Heart right ventricle (tissue), 16 donors: ENCODE data around the gene MMP24OS. TPM values are rescaled to one million over a fixed set of nuclear protein-coding genes. Genes with fewer than 3 reads are reported as not detected.

ENCODE experiments used
- ATAC-seq, 8 donors: fragments of 200-7000 bp; cut with Tn5 transposase; one replicate each; pipeline ENCODE4 v1.9.1; 2020; ENCODE audit warnings: mild to moderate bottlenecking in 8 of 8, moderate library complexity in 8 of 8, moderate number of reproducible peaks in 1 of 8
- DNase-seq, 2 donors: peaks; one replicate each; pipeline ENCODE4 v3.0.0-alpha.2; 2020
- H3K27ac ChIP-seq, 10 donors: fragments of 200-600 bp; sonication (generic) in 2 of 10; one replicate each; pipeline versions ENCODE4 v1.5.0 to v1.8.0; 2020 to 2022; ENCODE audit warnings: mild to moderate bottlenecking in 3 of 10
- H3K27me3 ChIP-seq, 7 donors: fragments of 200-600 bp; one replicate each; pipeline ENCODE4 v1.8.0; 2021 to 2022; ENCODE audit warnings: mild to moderate bottlenecking in 2 of 7
- H3K36me3 ChIP-seq, 9 donors: fragments of 200-600 bp; sonication (generic) in 1 of 9; one replicate each; pipeline versions ENCODE4 v1.5.0 to v1.8.0; 2020 to 2022; ENCODE audit warnings: mild to moderate bottlenecking in 2 of 9
- H3K4me1 ChIP-seq, 9 donors: fragments of 200-600 bp; sonication (generic) in 1 of 9; one replicate each; pipeline versions ENCODE4 v1.5.0 to v1.8.0; 2020 to 2022; ENCODE audit warnings: mild to moderate bottlenecking in 4 of 9
- H3K4me3 ChIP-seq, 10 donors: fragments of 200-600 bp; sonication (generic) in 2 of 10; one replicate each; pipeline versions ENCODE4 v1.5.0 to v1.8.0; 2020 to 2022; ENCODE audit warnings: mild to moderate bottlenecking in 7 of 10, moderate library complexity in 2 of 10
- H3K9me3 ChIP-seq, 11 donors: fragments of 200-600 bp in 10 of 11; sonication (generic) in 2 of 11; one replicate each; pipeline versions ENCODE4 v1.5.0 to v1.8.0; 2013 to 2022; ENCODE audit warnings: mild to moderate bottlenecking in 2 of 11, control low read depth in 1 of 11, moderate library complexity in 1 of 11
- WGBS, 2 donors: extraction: QIAGEN DNeasy Blood & Tissue Kit; methylation state at CpG; one replicate each; pipeline ENCODE4 v1.1.7; 2013; ENCODE audit warnings: inconsistent platforms in 1 of 2; 5-methylcytosine and 5-hydroxymethylcytosine counted together
- intact Hi-C, 10 donors: fragments of 100-400 bp; cut with DNase I; formaldehyde crosslinking; loops; one replicate each; pipeline versions ENCODE4 v1.11.1 to v1.14.2; 2022
- polyA plus RNA-seq, 2 donors: library from polyadenylated mRNA; stranded (reverse); fragments of 200-250 nt; gene quantifications; one replicate each; pipeline ENCODE4 v1.2.3, GENCODE V29; 2013
- total RNA-seq, 10 donors: library from RNA; stranded (reverse); fragmentation: NEBNext Ultra II Directional in 3 of 10; extraction: Animal tissue kit (Norgen Biotek cat#: 25700) in 3 of 10; gene quantifications; one replicate each; pipeline versions ENCODE4 v1.2.1 to v1.2.4, GENCODE V29; 2021 to 2023
- TF ChIP-seq, protein P1 (sequence below), 9 donors: fragments of 200-600 bp; sonication (generic) in 2 of 9; IDR thresholded peaks; one replicate each; pipeline versions ENCODE4 v1.5.0 to v1.8.0; 2021 to 2022; ENCODE audit warnings: antibody characterized with exemption in 9 of 9, mild to moderate bottlenecking in 5 of 9, moderate library complexity in 1 of 9
- donor health status: Arrhythmogenic right ventricular cardiomyopathy.
- donor health status: ischemic (EF 13 %, LVEDD 7.1; RV severe dilation, severe dysfunction).
- donor health status: healthy with polysubstance abuse.
- donor health status: DM: no; HTN: yes; CAD: no.
- donor health status: DM: no; HTN: no; CAD: no.
- donor health status: ischemic (EF 25% LVEDD 6.9; RV normal size, moderate dysfunction).
- donor health status: ischemic (EF 25% LVEDD 5.7; RV mildly dilated, moderate dysfunction).
- donor health status: healthy.
- donor health status: DM: yes; HTN: yes; CAD: no.
- donor health status: Ischemic cardiomyopathy.
- donor health status: ischemic (EF 35%, LVEDD 5.7; RV mildly dilated, moderate dysfunction).
- donor health status: nonischemic (EF 11% LVEDD 7.7; RV severe dilation, severe dysfunction).
- donor health status: DM: yes; HTN: yes; CAD: no.
- donor health status: PGD.
- donor health status: ischemic (EF 29% LVEDD 5.4; RV normal size, mild dysfunction).
- donor health status: nonischemic (EF 23%, LVEDD 6.1; RV moderate dilation, normal function).

MMP24OS gene
- total and polyA plus RNA-seq, 12 donors, result 14.4 to 64.1 (median 46.1) TPM

DNA sequence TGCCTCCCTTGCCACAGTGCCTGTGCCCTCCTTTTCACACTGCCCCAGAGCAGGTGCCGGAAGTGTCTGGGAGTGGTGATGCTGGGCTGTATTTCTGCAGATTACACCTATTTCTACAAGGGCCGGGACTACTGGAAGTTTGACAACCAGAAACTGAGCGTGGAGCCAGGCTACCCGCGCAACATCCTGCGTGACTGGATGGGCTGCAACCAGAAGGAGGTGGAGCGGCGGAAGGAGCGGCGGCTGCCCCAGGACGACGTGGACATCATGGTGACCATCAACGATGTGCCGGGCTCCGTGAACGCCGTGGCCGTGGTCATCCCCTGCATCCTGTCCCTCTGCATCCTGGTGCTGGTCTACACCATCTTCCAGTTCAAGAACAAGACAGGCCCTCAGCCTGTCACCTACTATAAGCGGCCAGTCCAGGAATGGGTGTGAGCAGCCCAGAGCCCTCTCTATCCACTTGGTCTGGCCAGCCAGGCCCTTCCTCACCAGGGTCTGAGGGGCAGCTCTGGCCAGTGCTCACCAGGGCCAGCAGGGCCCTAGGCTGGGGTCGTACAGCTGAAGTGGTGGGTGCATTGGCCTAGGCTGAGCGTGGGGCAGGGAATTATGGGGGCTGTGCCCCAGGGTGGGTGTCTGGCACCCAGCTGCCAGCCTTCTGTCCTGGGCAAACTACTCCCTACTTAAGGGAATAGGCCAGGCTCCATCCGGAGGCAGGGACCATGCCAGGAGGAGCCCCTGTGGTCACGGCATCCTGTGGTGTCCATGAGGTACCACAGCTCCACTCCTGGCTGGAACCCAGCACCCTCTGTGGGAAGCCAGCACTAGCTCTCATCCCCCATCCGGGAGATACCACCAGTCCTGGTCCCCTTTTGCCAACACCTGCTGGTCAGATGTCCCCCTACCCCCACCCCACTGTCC is 3.5 kb downstream of the MMP24OS start:
- TF ChIP-seq, protein P1, sequence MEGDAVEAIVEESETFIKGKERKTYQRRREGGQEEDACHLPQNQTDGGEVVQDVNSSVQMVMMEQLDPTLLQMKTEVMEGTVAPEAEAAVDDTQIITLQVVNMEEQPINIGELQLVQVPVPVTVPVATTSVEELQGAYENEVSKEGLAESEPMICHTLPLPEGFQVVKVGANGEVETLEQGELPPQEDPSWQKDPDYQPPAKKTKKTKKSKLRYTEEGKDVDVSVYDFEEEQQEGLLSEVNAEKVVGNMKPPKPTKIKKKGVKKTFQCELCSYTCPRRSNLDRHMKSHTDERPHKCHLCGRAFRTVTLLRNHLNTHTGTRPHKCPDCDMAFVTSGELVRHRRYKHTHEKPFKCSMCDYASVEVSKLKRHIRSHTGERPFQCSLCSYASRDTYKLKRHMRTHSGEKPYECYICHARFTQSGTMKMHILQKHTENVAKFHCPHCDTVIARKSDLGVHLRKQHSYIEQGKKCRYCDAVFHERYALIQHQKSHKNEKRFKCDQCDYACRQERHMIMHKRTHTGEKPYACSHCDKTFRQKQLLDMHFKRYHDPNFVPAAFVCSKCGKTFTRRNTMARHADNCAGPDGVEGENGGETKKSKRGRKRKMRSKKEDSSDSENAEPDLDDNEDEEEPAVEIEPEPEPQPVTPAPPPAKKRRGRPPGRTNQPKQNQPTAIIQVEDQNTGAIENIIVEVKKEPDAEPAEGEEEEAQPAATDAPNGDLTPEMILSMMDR (IDR thresholded peaks at IDR 0.05), result no peak
- H3K9me3 ChIP-seq, result no peaks in the 10 kb centered on the region
- intact Hi-C loops, result loop anchor here in 7 of 10 donors (5.0 to 10.0 kb wide), 5 partner anchors 127 to 450 kb away; partner anchors contain the start of genes EDEM2 (in 2 of the 7) and NCOA6 (in 1 of the 7)
- H3K27ac ChIP-seq, result no peak overlapping the region
- H3K27me3 ChIP-seq, result no peaks in the 10 kb centered on the region
- WGBS, 2 donors, result 90 to 94% methylated on average over 22 to 24 of the region's 24 CpGs
- no peak for ATAC-seq
- peaks cover 0 to 82% (median 22%) of the 10 kb centered on the region in 9 donors for H3K36me3 ChIP-seq
- H3K4me1 ChIP-seq, result peaks cover 3 to 37% (median 16%) of the 10 kb centered on the region in 9 donors
- no peak overlapping the region for H3K4me3 ChIP-seq
- no peak for DNase-seq

DNA sequence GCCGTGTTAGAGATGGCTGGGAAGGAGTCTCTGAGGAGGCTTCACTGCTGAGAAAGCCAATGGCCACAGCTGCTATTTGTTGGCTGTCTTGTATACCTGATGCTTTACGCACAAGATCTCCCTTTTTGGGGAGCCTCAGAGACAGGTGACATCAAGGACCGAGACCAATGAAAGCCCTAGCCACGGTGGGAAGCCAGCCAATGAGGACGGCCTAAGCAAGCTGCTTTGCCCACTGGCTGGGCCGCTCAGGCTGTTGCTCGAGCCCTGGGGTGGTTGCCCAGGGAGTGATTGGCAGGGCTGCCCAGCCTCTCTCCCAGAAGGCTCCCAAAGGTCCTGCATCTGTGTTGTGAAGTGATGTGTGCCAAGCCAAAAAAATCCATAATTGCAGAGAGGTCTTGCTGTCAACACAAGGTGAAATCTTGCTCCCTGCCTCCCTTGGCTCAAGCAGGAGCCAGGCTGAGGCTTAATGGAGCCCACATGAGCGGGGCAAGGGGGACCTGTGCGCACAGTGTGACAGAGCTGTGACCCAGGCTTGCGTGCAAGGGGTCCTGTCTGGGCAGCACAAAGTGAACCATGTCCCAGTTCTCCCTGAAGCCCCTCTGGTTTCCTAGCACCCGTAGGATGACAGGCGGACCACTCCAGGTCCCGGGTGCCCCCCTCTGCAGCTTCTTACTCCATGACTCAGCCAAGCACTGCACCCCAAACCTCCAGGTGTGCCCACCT is 4.3 kb downstream of the MMP24OS start:
- H3K4me3 ChIP-seq, result no peak overlapping the region
- ATAC-seq (peak in 4 of 8 donors; percentile 18 to 34 (median 20)), DNase-seq (peak; percentile 54 to 69)
- H3K4me1 ChIP-seq, result peaks cover 3 to 38% (median 16%) of the 10 kb centered on the region in 9 donors
- H3K27me3 ChIP-seq, result no peaks in the 10 kb centered on the region
- WGBS, 2 donors, result 72 to 78% methylated on average over 13 of the region's 13 CpGs
- TF ChIP-seq, protein P1 (IDR thresholded peaks at IDR 0.05), result no peak
- peak overlapping the region in 1 of 10 donors; percentile 15 for H3K27ac ChIP-seq
- intact Hi-C loops, result loop anchor here in 6 of 10 donors (10.0 kb wide), 4 partner anchors 129 to 449 kb away; partner anchors contain the start of genes EDEM2 (in 1 of the 6) and NCOA6 (in 1 of the 6)
- H3K9me3 ChIP-seq, result no peaks in the 10 kb centered on the region
- H3K36me3 ChIP-seq, result peaks cover 0 to 82% (median 14%) of the 10 kb centered on the region in 9 donors

DNA sequence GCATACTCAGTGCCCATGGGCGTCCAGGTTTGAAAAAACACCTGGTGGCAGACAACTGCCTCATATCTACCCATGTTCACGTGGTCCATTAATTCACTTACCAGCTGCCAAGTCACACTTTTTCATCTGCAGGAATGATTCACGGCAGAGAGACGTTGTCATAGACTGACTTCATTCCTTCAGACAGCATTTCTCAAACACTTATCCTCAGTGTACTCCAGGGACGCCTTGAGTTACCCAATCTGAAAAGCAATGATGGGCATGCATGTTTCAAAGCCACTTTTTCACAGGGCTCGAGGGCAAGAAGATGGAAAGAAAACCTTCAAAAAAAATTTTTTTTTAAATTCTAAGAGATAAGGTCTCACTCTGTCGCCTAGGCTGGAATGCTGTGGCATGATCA is 6.0 kb downstream of the MMP24OS start:
- WGBS, 2 donors, result 74 to 83% methylated on average over 7 of the region's 7 CpGs
- no peak for DNase-seq
- Histone ChIP-seq H3K9me3 (no peaks in the 10 kb centered on the region), H3K36me3 (peaks cover 0 to 92% (median 21%) of the 10 kb centered on the region in 9 donors), H3K27me3 (no peaks in the 10 kb centered on the region), H3K4me1 (peaks cover 3 to 29% (median 12%) of the 10 kb centered on the region in 9 donors), H3K4me3 (no peak overlapping the region), H3K27ac (no peak overlapping the region)
- TF ChIP-seq, protein P1 (IDR thresholded peaks at IDR 0.05), result no peak
- intact Hi-C loops, result loop anchor here in 6 of 10 donors (10.0 kb wide), 4 partner anchors 127 to 447 kb away; partner anchors contain the start of genes EDEM2 (in 1 of the 6) and NCOA6 (in 1 of the 6)
- ATAC-seq, result no peak
